Ramos (cell line): ENCODE measurements around the gene P2RX2.

Source experiments
- in situ Hi-C: fragments of 300-500 bp; cut with MboI; formaldehyde crosslinking; loops from one replicate; pipeline ENCODE4 v1.14.3; 2022; ENCODE audit warnings: low sequenced_read_pairs; ENCODE audit not compliant: unreplicated experiment

Gene P2RX2

DNA sequence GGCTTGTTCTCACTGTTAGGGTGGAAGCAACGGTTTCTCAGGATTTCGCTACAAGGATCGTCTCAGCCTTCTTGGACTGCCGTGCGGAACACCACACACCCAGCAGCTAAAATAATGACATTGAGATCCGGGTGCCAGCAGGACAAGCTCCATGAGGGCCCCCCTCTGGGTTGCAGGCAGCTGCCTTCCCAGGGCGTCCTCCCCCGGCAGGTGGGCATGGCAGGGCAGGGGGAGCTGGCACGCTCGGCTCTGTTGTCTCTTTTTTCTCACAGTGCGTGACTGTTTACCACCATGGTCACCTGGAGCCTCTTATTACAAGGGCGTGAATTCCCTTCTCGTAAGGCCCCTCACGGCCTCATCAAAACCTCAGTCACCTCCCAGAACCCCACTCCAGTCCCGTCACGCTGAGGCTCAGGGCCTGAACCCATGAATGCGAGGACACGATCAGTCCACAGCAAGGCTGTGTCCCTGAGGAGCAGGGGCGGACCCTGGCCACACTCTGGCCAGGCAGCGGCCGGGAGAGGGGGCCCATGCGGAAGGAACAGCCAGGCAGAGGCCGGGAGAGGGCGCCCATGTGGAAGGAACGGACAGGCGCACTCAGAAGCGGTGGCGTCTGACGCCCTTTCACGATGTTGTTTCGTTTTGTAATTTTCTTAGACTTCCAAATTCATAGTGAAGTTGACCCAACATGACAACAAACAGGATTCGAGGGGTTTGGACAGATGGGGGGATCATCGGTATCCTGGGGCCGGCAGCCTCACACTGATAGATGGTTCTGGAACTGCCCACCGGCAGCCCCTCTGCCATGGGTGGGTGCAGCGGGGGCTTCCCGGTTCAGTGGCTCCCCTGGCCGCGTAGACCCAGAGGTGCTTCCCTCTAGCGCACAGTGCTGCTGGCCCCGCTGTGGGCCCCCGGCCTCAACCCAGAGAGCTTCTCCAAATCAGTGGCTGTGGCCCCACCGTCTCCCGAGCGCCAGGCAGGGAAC is 18.2 kb upstream of the P2RX2 start:
- in situ Hi-C loops = no loop called here

DNA sequence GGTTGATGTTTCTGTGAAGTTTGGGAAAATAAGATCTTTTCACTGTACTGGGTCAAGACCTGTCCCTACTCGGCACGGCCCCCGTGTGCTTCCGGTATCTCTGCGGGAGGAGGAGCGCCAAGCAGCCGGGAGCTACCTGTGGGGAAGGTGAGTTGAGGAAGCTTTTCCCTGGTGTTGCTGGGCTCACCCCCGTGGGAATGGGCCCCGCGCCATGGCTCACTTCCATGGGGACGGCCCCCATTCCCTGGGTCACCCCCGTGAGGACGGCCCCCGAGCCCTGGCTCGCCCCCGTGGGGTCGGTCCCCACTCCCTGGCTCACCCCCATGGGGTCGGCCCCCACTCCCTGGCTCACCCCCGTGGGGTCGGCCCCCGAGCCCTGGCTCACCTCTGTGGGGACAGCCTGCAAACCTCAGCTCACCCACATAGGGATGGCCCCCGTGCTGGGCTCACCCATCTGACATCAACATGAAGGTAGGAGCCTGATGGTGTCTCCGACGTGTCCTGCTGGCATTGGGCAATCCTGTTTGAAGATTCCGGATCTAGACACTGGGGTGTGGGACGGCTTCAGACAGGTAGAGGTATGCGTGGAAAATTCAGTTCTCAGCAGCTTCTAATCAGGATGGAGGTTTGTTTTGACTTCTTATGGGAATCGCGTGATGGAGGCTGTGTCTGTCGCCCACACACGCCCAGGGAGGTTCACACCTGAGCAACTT is 17.2 kb upstream of the P2RX2 start:
- in situ Hi-C loops = no loop called here

DNA sequence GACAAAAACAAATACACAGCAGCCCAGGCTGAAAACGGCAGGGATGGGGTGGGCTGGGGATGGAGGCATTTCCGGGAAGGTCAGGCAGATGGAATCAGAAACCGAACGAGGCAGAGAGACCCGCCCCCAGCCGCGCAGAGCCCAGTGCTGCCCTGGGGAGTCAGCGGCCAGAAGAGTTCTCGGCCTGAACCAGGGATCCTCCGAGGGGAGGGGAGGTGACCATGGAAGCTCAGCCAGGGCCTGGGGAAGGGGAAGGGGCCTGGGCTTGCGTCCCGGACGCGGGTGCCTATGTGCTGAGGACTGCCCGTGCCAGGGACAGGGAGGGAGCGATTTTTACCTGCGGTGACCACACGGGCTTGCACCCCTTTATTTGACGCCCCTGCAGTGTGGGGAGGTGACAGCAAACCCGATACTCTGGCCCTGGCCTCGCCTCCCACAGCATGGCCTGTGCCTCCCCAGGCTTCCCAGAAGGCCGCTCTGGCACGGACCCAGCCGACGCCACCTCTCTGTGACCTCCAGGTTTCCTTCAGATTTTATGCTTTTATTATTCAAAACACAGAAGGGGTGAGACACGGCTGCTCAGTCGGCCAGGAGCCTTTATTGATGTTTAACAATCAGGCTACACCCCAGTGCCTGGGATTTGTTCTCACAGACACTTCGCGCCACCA is 15.9 kb upstream of the P2RX2 start:
- in situ Hi-C loops = no loop called here

DNA sequence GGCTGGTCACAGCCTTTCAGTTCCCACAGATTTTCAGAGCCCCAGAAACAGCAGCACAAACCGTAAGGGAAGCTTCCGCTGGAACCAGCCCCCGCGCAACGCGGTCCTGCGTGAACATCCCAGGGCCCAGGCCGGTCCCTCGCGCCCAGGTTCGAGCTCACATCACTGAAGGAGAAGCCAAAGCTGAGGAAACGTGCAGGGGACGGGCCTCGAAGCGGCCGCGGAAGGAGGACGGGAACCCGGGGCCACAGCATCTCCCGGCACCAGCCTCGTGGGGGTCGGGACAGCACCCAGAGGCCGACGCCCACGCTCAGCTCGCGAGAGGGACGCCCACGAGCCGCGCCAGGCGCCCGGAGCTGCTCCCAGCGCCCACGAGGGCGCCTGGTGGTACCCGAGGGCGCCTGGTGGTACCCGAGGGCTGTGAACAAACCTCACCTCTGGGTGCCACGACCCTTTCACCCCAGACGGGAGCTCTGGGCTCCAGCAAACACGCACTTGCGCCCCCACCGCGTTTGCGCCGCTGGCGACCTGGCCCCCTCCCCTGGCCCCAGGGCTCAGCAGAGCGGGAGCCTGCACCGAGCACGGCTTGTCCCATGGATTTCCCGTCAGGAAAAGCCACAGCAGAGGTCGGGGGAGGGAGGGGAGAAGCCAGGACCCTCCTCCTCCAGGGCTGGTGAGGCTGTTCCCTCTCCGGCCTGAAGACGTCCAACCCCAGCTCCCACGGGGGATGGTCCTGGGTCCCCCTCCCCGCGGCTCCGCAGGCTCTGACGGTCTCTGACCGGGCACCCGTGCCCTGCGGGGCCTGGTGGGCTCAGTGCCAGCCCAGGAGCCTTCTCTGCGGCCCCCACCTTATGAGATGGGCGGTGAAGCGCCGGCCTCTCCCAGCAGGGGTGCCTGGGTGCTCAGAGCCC is 15.1 kb upstream of the P2RX2 start:
- in situ Hi-C loops = no loop called here

DNA sequence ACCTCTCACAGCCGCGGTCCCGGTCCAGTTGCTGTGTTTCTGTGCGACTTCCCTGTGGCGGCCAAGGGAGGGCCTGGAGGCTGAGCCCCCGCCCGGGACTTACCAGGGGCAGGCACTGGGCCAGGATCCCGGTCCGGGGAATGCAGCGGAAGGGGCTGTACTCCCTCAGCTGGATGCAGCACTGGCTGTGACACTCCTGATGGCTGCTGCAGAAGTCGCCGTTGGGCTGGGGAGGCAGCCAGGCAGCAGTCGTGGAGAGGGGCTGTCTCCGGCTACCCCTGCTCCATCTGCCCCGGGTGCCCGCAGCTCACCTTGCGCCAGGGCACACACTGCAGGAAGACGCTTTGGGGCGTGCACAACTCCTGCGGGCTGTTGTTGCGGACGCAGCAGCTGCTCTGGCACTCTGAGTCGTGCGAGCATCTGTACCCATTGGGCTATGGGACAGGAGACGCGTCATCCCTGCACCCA is 14.4 kb upstream of the P2RX2 start:
- in situ Hi-C loops = no loop called here

DNA sequence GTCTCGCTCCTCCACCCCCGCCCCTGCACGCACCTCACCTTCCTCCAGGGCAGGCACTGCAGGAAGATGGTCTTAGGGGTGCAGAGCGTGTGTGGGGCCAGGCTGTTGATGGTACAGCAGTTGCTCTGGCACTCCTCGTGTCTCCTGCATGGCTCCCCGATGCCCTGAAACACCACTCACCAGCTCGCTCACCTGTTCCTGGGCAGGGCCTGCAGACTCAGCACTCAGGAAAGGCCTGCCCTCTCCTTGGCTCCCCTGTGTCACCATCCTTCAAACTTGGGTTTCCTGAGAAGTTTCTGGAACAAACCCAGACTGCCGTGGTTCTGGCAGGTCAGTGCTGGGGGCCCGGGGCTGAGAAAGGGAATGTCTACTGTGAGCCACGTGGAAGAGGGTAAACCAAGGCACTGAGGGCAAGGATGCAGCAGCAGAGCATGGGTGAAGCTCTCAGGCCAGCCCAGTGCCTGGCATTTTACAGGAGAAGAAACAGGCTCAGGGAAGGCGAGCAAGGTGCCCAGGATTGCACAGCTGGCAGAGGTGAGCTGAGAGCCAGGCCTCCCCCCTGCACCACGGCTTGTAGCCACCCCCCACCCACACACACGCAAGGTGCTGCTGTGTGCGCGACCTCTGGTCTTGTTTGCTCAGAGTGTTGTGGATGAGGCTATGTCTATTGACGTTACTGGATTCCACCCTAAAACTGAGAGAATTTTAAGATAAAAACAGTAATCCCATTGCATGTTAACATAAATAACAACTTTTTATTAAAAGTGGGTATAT is 13.7 kb upstream of the P2RX2 start:
- in situ Hi-C loops = no loop called here

DNA sequence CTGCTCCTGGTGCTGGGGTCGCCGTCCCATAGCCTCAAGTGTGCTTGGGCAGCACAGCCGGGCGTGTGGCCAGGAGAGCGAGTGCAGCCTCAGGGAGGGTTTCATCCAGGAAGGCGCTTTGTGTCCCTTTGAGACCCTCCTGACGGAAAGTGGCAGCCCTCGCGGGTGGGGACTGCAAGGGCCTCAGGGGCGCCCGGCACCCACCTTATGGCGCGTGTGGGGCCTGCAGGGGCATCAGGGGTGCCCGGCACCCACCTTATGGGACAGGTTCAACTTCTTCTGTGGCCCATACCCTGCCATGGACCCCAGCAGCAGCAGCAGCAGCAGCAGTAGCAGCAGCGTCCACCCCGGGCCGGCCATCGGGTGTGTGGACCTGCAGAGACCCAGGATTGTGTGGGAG is 12.7 kb upstream of the P2RX2 start:
- in situ Hi-C loops = no loop called here

DNA sequence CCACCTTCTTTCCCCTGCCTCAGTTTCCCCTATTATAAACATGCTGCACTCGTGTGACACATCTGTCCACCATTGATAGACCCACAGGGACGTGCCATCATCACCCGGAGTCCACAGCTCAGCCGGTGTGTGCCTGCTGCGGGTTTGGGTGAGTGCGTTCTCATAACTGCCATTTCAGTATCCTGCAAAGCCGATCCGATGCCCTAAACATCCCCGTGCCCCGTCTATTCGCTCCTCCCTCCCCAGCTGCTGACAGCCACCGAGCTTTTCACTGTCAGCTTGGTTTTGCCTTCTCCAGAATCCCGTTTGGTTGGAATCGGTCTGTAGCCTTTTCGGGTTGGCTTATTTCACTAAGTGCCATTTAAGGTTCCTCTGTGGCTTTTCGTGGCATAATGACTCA is 12.1 kb upstream of the P2RX2 start:
- in situ Hi-C loops = no loop called here

DNA sequence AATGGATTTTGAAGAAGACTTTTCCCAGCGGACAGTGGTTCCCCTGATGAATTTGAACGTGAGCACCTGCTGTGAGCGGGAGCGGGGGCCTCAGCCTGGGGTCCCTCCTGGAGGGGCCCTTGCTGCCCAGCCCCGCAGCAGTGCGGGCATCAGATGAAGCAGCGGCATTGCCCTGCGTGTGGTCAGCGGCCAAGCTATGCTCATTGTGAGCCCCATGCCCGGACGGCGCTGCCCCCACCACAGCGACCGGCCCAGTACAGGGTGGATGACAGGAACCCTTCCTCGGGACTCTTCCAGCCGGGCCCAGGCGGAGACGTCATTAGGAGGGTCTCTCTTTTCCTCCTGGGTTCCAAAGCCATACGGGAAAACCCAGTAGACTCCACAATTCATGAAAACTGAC is 11.6 kb upstream of the P2RX2 start:
- in situ Hi-C loops = no loop called here

DNA sequence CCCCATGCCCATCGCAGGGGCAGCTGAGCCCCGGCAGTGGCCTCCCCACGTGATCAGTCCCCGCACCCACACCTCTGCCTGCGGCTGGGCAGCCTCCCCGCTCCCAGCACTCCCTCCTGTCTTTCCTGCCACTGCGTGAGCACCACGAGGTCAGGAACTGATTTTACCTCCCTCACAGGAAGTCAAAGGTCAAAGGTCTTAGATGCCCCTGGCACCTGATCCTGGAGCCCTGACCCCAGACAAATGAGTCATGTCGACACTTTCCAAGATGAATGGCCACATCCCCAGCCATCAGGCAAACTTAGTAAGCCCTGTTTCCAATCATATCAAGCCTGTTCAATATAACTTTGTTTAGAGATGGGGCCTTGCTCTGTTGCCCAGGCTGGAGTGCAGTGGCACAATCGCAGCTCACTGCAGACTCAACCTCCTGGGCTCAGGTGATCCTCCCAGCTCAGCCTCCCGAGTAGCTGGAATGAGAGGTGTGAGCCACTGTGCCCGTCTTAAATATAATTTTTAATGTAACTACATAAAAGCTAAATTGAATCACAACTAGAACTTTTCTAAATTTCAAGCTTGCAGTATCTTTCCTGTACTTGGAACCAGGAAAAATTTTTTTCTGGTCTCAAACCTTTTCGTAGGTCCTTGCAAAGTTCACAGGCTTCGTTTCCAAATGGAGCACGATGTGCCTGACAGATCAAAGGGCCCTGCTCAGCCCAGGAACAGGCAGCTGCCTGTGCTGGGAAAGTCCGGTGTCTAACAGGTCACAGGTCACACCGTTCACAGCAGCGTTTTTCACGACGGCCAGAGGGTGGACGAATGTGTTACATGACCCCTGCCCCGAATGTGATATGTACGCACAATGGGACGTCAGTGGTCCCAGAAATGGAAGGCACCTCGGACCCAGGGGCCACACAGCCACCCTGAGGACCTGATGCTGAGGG is 10.1 kb upstream of the P2RX2 start:
- in situ Hi-C loops = no loop called here

DNA sequence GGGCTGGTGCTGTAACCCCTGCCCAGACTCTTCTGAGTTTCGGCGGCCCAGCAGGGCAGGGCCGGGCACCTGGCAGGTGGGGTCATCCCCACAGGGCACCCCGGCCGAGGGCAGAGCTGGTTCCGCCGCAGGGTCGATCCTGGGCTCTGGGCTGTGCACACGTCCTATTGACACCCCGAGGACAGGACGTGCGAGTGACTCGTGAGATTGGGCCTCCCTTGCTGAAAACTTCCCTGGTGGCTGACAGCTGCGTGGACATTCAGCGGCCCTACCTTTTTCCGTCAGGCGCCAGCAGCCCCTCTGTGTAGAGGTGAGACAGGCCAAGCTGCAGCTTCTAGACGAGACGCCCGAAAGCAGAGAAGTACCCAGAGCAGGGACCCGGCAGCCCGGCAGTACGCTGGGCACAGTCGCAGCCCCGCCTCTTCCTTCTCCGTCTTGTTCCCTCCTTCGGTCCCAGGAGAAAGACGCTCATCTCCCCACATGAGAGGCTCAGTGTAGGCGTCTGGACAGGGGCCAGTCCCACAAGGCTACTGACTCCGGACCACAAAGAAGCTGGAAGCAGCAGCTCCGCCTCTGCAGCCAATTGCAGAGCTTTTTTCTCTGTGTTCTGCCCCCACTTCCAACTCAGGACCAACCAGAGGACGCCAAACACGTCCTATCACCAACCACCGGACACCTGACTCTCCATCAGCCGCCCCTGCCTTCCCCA is 8.4 kb upstream of the P2RX2 start, which contains the start of gene LRCOL1:
Gene LRCOL1 (minus strand): TSS at position 532 of the 709 bp plus-strand sequence. CDS start 4,331 bp downstream, outside the sequence.
- in situ Hi-C loops = loop anchor here (10.0 kb wide), 1 partner anchor 195 kb away; no protein-coding TSS in a partner anchor

DNA sequence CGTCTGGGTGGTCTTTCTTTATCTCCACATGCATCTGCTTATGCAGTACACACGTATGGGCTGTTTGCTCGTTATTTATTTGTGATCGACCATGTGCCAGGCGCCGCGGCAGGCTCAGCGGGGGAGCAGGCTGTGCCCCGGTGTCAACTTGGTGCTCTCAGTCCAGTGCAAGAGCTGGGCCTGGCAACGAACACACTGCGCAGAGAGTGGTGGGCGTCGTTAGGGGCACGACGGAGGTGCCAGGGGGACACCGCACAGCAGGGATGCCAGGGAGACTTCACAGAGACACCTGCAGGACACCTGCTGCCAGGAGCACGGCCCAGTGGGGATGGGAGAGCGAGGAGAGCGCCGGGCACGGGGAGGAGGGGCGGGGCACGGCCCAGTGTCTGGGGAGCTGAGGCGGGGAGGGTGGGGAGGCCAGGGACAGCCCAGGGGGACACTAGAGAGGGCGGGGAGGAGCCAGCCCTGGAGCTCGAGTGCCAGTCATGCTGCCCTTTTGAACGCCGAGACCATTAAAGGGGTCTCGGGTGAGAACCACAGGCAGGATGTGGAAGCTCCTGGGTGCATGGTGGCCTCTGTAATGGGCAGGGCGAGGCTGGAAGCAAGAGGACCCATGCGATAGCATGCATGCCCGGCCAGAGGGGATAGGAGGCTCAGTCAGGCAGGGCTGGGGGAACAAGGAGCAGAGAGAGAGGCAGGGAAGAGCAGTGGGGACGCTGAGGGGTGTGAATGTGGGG is 7.5 kb upstream of the P2RX2 start:
- in situ Hi-C loops = loop anchor here (10.0 kb wide), 1 partner anchor 196 kb away; no protein-coding TSS in a partner anchor

DNA sequence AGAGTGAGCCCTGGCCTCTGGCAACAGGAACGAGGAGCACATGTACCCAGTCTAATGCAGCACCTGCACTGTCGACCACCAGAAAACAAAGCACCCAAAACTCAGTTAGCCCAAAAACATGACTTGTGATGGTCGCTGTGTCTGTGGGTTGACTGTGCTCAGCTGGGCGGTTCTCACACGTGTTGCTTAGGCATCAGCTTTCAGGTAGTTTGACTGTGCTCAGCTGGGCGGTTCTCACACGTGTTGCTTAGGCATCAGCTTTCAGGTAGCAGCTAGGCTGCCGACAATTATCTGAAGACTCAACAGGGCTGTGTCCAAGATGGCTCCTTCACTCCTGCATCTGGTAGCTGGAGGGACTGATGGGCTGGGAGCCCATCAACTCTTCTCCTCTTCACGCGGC is 7.0 kb upstream of the P2RX2 start:
- in situ Hi-C loops = loop anchor here (10.0 kb wide), 1 partner anchor 197 kb away; no protein-coding TSS in a partner anchor

DNA sequence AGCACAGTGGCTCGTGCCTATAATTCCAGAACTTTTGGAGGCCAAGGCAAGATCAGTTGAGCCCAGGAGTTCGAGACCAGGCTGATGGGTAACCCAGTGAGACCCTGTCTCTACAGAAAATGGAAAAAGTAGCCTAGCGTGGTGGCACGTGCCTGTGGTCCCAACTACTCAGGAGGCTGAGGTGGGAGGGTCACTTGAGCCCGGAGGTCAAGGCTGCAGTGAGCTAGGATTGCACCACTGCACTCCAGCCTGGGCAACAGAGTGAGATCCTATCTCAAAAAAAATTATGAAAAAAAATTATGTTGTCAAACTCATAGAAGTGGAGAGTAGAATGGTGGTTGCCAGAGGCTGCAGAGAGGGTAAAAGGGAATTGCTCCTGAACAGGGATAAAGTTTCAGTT is 4.5 kb upstream of the P2RX2 start:
- in situ Hi-C loops = loop anchor here (10.0 kb wide), 1 partner anchor 199 kb away; no protein-coding TSS in a partner anchor

DNA sequence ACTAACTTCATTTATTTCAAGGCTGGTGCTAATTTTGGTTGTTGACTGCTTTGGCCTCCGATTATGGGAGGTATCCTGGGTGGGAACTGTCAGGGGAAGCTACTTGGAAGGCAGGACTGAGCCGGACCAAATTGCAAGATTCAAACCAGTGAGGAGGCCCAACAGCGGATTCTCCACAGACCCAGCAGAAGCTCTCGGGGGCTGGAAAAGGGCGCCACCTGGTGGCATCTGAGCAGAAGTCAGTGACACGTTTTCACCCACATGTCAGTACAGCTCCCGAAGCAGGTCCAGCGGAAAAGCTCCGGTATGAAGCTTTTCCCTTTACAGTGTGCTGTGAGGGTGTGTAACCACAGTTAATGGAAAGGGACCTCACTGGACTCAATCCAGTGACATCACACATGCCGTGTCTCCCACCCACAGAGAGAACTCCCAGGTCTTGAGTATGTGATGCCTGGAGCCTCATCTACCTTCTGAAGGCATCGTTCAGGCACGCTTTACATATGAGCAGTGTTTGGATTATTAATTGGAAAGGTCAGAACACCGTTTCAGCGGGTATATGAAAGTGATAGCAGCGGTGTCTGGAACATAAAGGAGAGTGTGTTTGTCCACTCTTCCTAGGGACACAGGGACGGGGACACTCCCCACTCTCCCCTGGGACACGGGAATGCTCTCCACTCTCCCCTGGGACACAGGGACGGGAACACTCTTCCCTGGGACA is 3.6 kb upstream of the P2RX2 start:
- in situ Hi-C loops = loop anchor here (10.0 kb wide), 1 partner anchor 200 kb away; no protein-coding TSS in a partner anchor
